ENCODE measurements around the gene FER1L5.

- TF ChIP-seq POLR2A (IDR thresholded peaks at IDR 0.05; ENCODE audit: low read depth, low read length) (no peak), SPI1 (IDR thresholded peaks at IDR 0.05; ENCODE audit: low read depth, low read length) (no peak), TAF1 (IDR thresholded peaks at IDR 0.05; ENCODE audit: low read depth, low read length) (no peak), POLR2AphosphoS5 (IDR thresholded peaks at IDR 0.05; ENCODE audit: low read depth, low read length) (no peak), POU2F2 (IDR thresholded peaks at IDR 0.05; ENCODE audit: low read depth, low read length) (no peak)
Observed at GRCh38 chr2:96651793-96652192, 9.2 kb downstream of the FER1L5 start.

All from GM12891 (cell line).